Esophagus muscularis mucosa (tissue), 4 donors: ENCODE measurements around the gene ARAP3. TPM values are rescaled to one million over a fixed set of nuclear protein-coding genes. Genes with fewer than 3 reads are reported as not detected.

ENCODE experiments used
- DNase-seq: peaks from one replicate; pipeline ENCODE4 v3.0.0-alpha.2; 2017; ENCODE audit errors: extremely low spot score
- H3K27ac ChIP-seq, 4 donors: fragments of 200-600 bp; sonication (generic); replicated peaks in 1 of 4; 1 replicate in 3 of 4; 2 replicates in 1 of 4; pipeline ENCODE4 v1.5.1; 2016 to 2019; ENCODE audit warnings: mild to moderate bottlenecking in 1 of 4
- H3K27me3 ChIP-seq, 4 donors: fragments of 200-600 bp; sonication (generic); one replicate each; pipeline versions ENCODE4 v1.5.1 to v1.6.0; 2016 to 2019
- H3K36me3 ChIP-seq, 4 donors: fragments of 200-600 bp; sonication (generic); one replicate each; pipeline ENCODE4 v1.5.1; 2016 to 2019
- H3K4me1 ChIP-seq, 4 donors: fragments of 200-600 bp; sonication (generic); one replicate each; pipeline ENCODE4 v1.5.1; 2016 to 2019
- H3K4me3 ChIP-seq, 4 donors: fragments of 200-600 bp; sonication (generic); 1 replicate in 2 of 4; 2 replicates in 2 of 4; pipeline ENCODE4 v1.5.1; 2016 to 2019; ENCODE audit warnings: mild to moderate bottlenecking in 4 of 4, moderate library complexity in 1 of 4
- H3K9me3 ChIP-seq, 4 donors: fragments of 200-600 bp; sonication (generic); 1 replicate in 3 of 4; 2 replicates in 1 of 4; pipeline ENCODE4 v1.5.1; 2016 to 2019
- EP300 ChIP-seq: sonication (generic); formaldehyde crosslinking; IDR thresholded peaks from one replicate; pipeline ENCODE4 v1.6.1; 2017; ENCODE audit warnings: antibody characterized with exemption
- POLR2A ChIP-seq: fragments of 450-650 bp; IDR thresholded peaks from one replicate; pipeline ENCODE4 v1.6.1; 2017; ENCODE audit warnings: antibody characterized with exemption, moderate library complexity, mild to moderate bottlenecking, low read depth
- POLR2AphosphoS5 ChIP-seq, 2 donors: sonication (generic); formaldehyde crosslinking; IDR thresholded peaks; one replicate each; pipeline ENCODE4 v1.6.1; 2017; ENCODE audit warnings: antibody characterized with exemption in 2 of 2
- WGBS: methylation state at CpG from one replicate; pipeline ENCODE4 v1.1.5; 2018; 5-methylcytosine and 5-hydroxymethylcytosine counted together
- intact Hi-C: fragments of 100-400 bp; cut with DNase I; formaldehyde crosslinking; loops from one replicate; pipeline ENCODE4 v1.15.1; 2023
- total RNA-seq, 4 donors: library from RNA; depleted of rRNA; stranded (reverse); fragments of >200 nt; gene quantifications; one replicate each; pipeline versions ENCODE4 v1.1.0 to v1.2.1, GENCODE V29; 2016
- TF ChIP-seq, protein P1 (sequence below), 3 experiments: fragments of 200-600 bp in 2 of 3; fragments of 450-650 bp in 1 of 3; sonication (generic) in 2 of 3; IDR thresholded peaks; one replicate each; pipeline ENCODE4 v1.5.1; 2017 to 2019; ENCODE audit warnings: antibody characterized with exemption in 3 of 3, mild to moderate bottlenecking in 2 of 3, moderate library complexity in 1 of 3

ARAP3 gene
- total RNA-seq, 4 donors from 2014 or later, result 4.1 to 9.2 (median 7.6) TPM

DNA sequence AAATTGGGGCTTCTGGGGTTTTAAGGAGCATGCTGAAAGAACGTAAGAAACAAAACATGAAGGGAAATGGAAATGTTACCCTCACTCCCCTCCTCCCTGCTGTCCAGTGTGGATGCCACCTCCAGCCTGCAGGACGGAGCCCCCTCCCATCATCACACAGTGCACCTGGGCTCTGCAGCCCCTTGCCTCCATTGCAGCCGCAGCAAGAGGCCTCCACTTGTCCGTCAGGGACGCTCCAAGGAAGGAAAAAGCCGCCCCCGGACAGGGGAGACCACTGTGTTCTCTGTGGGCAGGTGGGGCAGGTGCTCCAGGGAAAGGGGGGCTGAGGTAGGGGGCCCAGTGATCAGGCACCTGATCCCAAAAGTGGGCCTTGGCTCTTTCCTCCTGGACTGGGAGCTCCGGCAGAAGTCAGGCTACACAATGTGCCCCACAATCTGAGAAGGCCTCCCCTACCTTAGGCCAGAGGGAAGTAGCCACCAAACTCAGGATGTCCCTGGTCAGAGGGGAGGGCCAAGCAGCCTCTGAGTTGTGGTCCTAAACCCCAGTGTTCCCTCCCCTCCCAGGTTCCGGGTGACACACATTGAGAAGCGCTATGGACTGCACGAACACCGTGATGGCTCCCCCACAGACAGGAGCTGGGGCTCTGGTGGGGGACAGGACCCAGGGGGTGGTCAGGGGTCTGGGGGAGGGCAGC lies 42.5 kb downstream of the ARAP3 start:
- Histone ChIP-seq H3K36me3 (peaks cover 7 to 41% (median 13%) of the 10 kb centered on the region in 4 donors), H3K27me3 (peaks cover 0 to 9% (median 0%) of the 10 kb centered on the region in 4 donors), H3K4me3 (no peak overlapping the region), H3K9me3 (peaks cover 0 to 3% (median 0%) of the 10 kb centered on the region in 4 donors), H3K27ac (no peak overlapping the region), H3K4me1 (peaks cover 28 to 33% (median 31%) of the 10 kb centered on the region in 4 donors)
- no peak for DNase-seq
- intact Hi-C loops, result no loop called here
- WGBS, result 83% methylated on average over 8 of the region's 12 CpGs
- TF ChIP-seq POLR2AphosphoS5 (IDR thresholded peaks at IDR 0.05) (no peak), POLR2A (no peak), EP300 (no peak)
- TF ChIP-seq, protein P1, sequence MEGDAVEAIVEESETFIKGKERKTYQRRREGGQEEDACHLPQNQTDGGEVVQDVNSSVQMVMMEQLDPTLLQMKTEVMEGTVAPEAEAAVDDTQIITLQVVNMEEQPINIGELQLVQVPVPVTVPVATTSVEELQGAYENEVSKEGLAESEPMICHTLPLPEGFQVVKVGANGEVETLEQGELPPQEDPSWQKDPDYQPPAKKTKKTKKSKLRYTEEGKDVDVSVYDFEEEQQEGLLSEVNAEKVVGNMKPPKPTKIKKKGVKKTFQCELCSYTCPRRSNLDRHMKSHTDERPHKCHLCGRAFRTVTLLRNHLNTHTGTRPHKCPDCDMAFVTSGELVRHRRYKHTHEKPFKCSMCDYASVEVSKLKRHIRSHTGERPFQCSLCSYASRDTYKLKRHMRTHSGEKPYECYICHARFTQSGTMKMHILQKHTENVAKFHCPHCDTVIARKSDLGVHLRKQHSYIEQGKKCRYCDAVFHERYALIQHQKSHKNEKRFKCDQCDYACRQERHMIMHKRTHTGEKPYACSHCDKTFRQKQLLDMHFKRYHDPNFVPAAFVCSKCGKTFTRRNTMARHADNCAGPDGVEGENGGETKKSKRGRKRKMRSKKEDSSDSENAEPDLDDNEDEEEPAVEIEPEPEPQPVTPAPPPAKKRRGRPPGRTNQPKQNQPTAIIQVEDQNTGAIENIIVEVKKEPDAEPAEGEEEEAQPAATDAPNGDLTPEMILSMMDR (IDR thresholded peaks at IDR 0.05), result no peak

DNA sequence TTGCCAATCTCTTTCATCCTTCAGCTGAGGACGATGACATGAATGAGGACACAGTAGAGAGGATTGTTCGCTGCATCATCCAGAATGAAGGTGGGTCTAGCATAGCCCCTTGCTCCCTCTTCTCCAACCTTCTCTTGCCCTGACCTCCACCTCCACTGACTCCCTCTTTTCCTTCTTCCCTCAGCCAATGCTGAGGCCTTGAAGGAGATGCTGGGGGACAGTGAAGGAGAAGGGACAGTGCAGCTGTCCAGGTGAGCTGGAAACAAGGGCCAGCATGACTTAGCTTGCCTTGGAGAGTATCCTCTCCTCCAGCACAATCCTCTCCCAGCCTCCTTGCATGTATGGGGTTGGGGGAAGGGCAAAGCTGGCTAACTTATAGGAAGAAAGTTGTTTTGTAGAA lies 43.3 kb downstream of the ARAP3 start:
- Histone ChIP-seq H3K4me3 (no peak overlapping the region), H3K27ac (no peak overlapping the region), H3K36me3 (peaks cover 0 to 34% (median 6%) of the 10 kb centered on the region in 4 donors), H3K9me3 (peaks cover 0 to 3% (median 0%) of the 10 kb centered on the region in 4 donors), H3K27me3 (peaks cover 0 to 9% (median 0%) of the 10 kb centered on the region in 4 donors), H3K4me1 (peaks cover 28 to 38% (median 35%) of the 10 kb centered on the region in 4 donors)
- no peak for DNase-seq
- intact Hi-C loops, result no loop called here
- TF ChIP-seq POLR2A, result no peak
- TF ChIP-seq, protein P1 (IDR thresholded peaks at IDR 0.05), result no peak
- TF ChIP-seq EP300, result no peak
- no peak for TF ChIP-seq POLR2AphosphoS5 (IDR thresholded peaks at IDR 0.05)
- WGBS, result 97% methylated on average over 2 of the region's 2 CpGs

DNA sequence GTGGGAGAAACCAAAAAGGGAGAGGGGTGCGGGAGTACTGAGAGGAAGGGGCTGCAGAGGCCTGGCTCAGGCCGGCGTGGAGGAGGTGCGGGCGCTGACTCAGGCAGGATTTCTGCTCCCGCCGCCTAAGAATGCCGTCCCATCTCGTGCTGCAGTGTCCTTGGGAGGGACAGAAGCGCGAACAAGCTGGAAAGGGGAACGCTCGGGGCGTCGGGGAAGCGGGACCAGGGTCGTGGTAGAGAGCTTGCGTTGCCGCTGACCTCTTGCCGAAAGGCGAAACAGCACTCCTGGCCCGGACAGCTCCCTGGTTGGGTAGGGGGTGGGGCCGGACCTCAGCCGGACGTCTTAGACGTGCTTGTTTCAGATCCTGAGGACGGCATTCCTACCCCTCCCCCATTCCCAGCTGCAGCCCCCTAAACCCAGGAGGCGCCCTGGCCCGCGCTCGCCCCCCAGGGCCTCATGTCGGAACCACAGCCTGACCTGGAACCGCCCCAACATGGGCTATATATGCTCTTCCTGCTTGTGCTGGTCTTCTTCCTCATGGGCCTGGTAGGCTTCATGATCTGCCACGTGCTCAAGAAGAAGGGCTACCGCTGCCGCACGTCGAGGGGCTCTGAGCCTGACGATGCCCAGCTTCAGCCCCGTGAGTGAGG lies 44.1 kb downstream of the ARAP3 start:
- DNase-seq, result no peak
- TF ChIP-seq, protein P1 (IDR thresholded peaks at IDR 0.05), result peak in 2 of 3 experiments; percentile 15 to 31
- no peak for TF ChIP-seq POLR2AphosphoS5 (IDR thresholded peaks at IDR 0.05)
- peaks cover 0 to 3% (median 0%) of the 10 kb centered on the region in 4 donors for H3K9me3 ChIP-seq
- H3K27ac ChIP-seq, result peak overlapping the region in 1 of 4 donors; percentile 78
- 5% methylated on average over 27 of the region's 40 CpGs for WGBS
- intact Hi-C loops, result no loop called here
- H3K36me3 ChIP-seq, result peaks cover 0 to 26% (median 2%) of the 10 kb centered on the region in 4 donors
- peaks cover 0 to 9% (median 0%) of the 10 kb centered on the region in 4 donors for H3K27me3 ChIP-seq
- H3K4me1 ChIP-seq, result peaks cover 28 to 47% (median 36%) of the 10 kb centered on the region in 4 donors
- H3K4me3 ChIP-seq, result peak overlapping the region; percentile 74 to 99 (median 76)

DNA sequence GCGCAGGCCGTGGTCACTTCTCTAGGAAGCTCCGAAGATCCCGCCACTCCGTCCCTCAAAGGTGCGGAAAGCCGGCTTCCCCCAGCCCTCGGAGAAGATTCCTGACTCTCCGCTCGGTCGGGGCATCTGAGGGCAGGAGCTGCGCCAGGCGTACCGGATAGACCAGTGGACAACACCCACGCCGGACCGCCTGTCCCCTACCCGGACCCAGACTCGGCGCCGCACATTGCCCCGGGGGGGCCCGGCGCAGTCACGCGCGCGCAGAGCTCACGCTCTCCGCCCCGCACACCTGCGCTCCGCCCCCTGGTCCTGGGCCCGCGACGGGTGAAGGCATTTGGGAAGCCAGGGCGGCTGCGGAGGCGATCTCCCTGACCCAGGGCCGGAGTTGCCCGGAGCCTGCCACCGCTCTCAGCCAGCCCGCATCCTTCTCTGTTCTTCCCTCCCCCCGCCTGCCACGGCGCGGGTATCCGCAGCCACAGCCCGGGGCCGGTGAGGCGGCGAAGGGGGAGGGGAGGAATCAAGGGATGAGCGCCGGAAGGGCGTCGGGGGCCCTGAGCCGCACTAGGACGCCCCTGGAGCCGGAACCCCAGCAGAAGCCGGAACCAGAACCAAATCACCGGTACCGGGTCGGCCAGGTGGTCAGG lies 44.8 kb downstream of the ARAP3 start:
- H3K4me3 ChIP-seq, result peak overlapping the region; percentile 74 to 99 (median 76)
- intact Hi-C loops, result no loop called here
- peaks cover 0 to 9% (median 0%) of the 10 kb centered on the region in 4 donors for H3K27me3 ChIP-seq
- peaks cover 0 to 25% (median 4%) of the 10 kb centered on the region in 4 donors for H3K36me3 ChIP-seq
- peak overlapping the region; percentile 78 to 81 (median 78) for H3K27ac ChIP-seq
- under 1% methylated on average over 20 of the region's 63 CpGs for WGBS
- peaks cover 28 to 54% (median 39%) of the 10 kb centered on the region in 4 donors for H3K4me1 ChIP-seq
- no peak for DNase-seq
- peaks cover 0 to 3% (median 0%) of the 10 kb centered on the region in 4 donors for H3K9me3 ChIP-seq
- TF ChIP-seq EP300 (no peak), POLR2A (no peak), POLR2AphosphoS5 (IDR thresholded peaks at IDR 0.05) (no peak)
- TF ChIP-seq, protein P1 (IDR thresholded peaks at IDR 0.05), result no peak
